ENCODE results near the gene C4orf50.

The C4orf50 gene

GRCh38 chr4:5917672-5918071 is 100.6 kb downstream of the C4orf50 start:
- no peak for DNase-seq

DNA sequence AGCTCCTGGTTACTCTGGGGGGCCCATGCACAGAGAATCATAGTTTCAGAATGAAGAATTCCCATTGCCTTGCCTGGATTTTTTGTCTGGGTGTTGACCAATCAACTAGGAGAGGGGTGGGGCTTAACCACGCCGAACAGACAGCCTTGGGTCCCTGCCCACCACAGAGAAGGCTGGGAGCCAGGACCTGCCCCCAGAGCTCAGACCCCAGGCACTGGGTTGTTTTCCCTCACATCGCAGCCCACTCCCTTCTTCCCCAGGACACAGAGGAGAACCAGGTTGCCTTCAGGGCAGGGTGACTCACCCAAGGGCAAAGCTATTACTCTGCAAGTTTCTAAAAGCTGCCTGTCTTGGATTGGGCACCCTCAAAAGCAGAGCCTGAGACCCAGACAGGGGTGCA is 102.0 kb downstream of the C4orf50 start:
- DNase-seq, result no peak

DNA sequence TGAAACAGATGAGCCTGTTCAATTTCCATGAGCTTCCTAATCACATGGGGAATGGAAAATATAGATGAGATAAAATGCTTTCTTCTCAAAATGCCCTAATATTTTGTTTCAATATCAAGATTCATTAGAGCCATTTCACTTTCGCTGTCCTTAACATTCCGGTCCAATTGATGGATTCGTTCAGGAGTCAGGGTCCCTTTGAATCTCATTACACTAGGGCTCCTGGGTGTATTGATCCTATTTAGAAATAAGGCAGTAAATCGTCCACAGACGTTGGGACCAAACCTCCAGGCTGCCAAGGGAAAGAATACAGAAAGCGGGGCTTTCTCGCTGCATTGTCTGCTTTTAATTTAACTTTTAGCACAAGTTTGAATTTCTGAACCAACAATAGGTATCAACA is 104.8 kb downstream of the C4orf50 start:
- no peak for DNase-seq

DNA sequence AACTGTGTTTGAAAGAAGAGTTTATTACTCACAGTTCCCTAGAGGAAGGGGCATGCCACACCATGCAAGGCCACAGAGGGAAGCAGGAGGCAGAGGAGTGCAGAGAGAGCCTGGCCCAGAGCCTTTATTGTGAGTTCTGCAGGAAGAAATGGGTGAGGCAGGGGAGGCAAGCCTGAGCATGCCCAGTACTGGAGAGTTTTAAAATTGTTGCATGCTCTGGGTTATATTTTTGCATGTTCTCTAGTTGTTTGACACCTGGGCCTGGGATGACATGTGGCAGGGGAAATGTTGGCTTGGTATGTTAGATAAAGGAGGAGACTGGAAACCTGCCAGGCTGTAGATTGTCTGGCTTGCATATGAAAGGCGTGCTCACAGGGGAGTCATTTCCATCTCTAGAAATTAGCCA is 105.6 kb downstream of the C4orf50 start:
- no peak for DNase-seq

DNA sequence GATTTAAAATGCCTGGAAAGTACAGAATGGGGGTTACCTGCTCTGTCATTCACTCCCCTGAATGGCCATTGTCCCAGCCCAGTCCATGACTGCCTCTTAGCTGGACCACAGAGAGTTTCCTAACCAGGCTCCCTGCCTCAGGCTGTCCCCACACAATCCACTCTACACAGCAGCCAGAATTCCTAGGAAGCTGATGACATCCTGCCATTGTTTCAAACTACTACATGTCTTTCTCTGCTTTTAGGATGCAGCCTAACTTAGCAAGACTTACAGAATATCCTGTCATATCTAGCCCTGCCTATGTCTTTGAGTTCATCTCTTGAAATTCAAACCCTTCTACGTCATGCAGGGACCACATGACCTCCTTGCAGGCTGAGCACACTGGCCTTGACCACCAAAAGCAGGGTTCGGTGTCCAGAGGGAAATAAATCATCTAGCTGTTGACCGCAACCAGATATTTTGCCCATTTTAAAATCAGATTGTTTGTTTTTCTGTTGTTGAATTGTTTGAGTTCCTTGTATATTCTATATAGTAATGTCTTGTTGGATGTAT is 109.3 kb downstream of the C4orf50 start:
- no peak for DNase-seq

- no peak for DNase-seq
These were observed 112.0 kb downstream of the C4orf50 start for GRCh38 chr4:5906191-5906590.

GRCh38 chr4:5905714-5906113 is 112.5 kb downstream of the C4orf50 start:
- no peak for DNase-seq

DNA sequence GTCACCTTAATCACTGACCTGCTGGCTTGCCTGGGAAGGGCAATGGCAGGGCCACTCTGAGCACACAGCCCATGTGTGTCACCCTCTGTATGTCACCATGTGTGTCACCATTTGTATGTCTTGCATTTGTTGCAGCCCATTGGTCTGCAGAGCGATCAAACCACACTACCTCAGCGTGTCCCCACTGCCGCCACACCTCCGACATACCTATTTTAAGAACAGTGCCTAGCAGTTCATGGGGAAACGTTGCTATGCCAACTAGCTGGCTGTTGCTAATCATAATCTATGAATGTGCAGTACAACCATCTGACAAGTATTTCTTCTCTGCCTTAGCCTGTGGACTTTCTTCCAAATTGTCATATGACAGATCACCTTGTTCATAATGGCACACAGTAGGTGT is 117.4 kb downstream of the C4orf50 start:
- no peak for DNase-seq

DNA sequence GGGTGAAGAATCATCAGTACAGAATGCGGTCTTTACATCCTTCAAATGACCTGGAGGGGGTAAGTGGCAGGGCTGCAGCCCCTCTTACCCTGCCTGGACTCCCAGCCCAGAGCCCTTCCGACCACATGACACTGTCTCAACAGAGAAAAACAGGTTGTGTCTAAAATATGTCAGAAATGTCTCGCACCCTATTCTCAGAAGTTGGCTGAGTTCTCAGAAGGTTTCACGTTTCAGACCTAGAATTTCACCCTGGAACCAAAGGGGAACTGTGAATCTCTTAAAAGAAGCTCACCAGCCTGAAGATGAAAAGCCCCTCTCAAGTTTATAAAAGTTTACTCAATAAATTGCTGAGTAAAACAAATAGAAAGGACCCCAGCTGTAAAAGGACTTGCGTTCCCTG is 118.3 kb downstream of the C4orf50 start:
- DNase-seq, result no peak

GRCh38 chr4:5899396-5899795 is 118.8 kb downstream of the C4orf50 start:
- DNase-seq, result no peak

DNA sequence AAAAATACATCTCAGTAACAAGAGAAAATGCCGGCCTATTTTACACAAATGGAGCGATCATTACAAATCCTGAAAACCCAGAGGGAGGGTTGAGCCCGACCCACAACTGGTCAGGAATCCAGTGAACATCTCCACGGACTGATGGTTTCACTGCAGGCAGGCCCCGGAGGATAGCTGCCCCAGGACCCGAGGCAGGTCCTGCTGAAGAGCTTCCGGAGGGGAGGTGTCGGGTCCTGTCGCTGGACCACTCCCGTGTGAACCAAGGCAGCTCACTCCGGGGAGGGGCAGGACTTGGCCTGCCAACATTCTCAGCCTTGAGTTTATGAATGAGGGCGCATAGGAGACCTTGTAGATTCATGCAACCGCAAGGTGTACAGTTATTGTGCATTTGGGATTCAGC is 120.6 kb downstream of the C4orf50 start:
- DNase-seq, result no peak

DNA sequence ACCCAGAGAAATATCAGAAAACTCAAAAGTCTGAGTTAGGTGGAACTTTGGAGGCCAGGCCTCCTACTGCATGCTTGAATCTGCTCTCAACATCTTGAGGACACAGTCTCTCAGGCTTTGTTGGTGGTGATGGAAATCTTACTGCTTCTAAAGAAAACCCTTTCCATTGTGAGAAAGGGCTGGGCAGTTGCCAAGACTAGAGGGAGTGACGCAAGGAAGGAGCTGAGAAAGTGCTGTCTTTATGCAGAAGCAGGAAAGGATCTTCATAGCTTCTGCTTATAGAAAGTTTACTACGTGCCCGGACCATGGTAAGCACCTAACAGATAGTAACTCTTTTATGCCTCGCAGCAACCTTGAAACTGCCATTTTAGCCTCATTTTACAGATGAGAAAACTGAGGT is 122.9 kb downstream of the C4orf50 start:
- no peak for DNase-seq

- no peak for DNase-seq
These were observed 124.0 kb downstream of the C4orf50 start for GRCh38 chr4:5894266-5894665.

DNA sequence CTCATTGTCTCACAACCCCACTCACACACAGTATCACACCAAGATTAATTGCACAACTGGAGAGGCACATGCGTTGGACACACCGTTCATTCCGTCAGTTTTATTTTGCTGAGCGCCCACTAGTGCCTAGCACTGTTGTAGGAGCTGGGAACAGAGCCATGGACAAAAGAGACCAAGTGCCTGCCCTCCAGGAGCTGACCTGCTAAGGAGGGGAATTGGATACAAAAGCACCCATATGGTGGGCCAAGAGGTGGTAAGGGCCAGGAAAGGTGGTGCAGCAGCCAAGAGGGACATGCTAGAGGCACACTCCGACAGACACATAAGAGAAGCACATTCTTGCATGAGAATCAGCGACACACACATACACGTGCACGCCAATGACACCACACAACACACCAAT is 124.6 kb downstream of the C4orf50 start:
- no peak for DNase-seq

DNA sequence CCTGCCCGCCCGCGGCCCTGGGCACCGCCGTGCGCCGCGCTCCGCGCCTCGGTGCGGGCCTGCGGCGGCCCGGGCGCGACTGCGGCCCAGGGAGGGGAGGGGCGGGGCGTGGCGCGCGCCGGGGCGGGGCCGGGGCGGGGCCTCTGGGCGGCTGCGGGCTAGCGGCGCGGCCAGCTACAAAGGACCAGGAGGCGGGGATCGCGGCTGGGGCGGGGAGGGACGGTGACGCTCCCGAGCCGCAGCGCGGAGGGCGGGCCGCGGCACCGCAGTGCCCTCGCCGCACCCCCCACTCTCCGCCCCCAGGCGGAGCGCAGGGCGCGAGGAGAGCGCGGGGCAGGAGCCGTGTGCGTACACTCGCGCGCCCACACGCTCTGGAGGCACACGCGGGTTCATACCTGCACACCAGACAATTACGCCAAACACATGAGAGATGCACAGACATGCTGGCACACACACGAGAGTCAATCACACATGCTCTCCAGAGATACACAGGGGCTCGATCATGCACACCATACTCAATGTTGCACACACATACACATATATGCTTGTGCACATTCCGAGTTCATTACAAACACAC is 125.1 kb downstream of the C4orf50 start, which contains the start of gene CRMP1:
Gene CRMP1, minus strand, starts transcription at position 83 of the 577 bp plus-strand sequence. CDS start 117 bp downstream, outside the sequence.
- peak; percentile 44 for DNase-seq

DNA sequence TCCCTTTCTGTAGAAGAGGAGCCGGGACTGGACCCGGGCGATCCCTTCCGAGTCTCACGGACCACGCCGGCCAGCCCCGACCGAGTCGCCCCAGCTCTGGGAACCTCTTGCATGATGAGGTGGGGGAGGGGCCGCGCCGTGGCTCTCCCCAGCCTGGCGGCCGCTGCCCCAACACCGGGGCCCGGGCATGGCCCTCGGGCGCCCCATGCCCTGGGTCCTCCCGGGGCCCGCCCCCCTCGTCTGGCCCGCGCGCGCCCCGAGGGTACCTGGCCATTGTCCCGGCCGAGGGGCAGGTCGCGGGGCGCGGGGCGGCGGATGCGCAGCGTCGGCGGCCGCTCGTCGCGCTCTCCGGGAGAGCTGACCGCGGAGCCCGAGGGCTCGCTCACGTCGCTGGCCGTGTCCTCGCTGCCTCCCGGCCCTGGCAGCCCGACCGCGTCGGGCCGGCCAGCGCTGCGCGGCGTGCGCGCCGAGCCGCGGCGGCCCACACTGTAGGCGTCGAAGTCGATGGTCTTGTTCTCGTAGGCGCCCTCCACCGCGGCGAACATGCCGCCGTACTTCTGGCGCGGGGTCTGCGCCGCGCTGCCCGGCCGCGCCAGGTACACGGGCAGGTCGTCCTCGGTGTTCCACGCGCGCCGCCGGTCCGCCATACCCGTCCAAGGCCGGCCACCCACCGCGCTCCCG is 125.8 kb downstream of the C4orf50 start:
- no peak for DNase-seq

- DNase-seq, result no peak
These were observed 126.5 kb downstream of the C4orf50 start for GRCh38 chr4:5891563-5892322.

DNA sequence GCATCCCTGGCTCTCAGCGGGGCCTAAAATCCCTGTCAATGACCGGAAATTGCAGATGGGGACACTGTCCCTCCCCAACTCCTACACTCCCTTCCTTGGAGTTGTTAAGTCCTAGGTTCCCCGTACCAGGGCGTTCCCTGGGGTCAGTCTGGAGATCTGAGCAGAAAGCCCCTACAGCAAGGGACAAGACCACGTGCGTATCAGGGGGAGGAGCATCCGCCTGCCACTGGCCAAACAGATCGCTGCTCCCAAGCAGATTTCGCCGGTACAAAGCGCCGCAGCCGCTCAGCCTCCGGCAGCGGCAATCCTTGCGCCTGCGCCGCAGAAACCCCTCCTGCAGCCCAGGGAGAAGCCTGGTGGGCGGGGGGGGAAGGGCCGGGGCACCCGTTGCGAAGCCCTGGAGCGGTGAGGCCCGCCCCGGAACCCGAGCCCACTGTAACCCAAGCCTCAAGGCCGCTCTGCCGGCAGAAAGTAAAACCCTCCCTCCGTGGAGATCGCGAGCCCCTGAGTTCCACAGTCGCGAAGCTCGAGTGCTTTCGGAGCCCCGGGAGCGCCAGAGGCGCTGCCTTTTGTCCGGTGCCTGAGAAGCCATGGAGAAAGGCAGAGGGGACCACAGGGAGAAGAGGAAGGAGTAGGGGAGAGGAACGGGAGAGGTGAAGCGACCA is 128.0 kb downstream of the C4orf50 start:
- peak; percentile 54 for DNase-seq

DNA sequence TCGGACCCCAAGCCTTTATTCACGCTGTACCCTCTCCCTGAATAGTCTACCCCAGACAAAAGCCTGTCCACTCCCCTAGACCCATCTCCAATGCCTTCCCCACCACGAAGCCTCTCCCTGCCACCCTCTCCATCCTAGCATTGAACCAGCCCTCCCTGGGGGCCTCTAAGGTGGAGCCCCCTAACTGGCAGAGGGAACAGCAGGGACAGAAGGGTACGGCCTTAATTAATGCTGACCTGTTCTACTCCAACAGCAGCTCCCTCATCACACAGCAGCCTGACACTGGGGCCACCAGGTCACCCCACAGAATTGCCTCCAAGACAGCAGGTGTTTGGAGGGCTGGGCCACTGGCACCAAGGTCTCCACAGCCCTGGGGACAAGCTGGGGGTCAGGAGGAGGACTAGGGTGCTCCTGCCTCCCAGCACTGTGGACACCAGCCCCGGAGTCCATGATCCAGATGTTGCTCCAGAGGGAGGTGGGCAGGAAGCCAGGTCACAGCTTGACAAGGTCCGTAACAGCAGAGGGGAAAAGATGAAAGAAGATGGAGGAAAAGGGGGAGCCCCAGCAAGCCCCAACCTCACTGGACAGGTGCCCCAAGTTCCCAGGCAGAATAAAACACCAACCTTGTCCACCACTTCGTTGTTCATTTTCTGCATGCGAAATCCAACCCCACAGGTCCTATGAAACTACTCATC is 129.1 kb downstream of the C4orf50 start:
- no peak for DNase-seq

DNA sequence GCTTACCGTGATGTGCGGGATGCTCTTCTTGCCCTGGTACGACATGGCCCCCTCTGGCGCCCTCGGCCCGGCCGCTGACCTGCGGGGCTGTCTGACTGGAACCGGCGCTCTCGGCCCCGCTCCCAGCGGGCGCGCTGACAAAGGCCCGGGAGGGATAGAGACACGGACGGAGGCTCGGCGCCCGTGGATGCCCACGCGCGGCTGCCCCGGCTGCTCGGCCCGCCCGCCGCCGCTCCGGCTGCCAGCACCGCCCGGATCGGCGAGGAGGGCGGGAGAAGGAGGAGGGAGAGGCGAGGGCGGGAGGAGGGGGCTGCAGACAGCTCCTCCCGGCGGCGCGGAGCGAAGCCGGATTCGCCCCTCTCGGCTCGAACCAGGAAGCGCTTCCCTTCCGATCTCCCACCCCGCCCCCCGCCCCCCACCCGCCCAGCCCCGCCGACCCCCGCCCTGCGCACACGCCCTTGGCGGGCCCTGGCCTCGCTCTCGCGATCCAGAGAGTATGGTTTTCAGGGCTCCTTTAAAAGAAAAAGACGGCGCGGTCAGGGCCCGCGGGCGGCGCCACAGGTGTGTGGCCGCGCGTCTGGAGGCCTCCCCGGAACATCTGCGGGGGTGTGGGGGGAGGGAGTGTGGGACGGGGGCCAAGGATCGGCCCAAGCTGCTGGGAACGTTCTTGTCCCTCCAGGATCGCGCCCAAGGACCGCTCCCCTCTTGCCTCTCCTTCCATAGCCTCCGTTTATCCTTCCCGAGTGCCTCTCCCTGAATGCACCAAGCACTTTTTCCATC is 129.8 kb downstream of the C4orf50 start:
- DNase-seq, result no peak

DNA sequence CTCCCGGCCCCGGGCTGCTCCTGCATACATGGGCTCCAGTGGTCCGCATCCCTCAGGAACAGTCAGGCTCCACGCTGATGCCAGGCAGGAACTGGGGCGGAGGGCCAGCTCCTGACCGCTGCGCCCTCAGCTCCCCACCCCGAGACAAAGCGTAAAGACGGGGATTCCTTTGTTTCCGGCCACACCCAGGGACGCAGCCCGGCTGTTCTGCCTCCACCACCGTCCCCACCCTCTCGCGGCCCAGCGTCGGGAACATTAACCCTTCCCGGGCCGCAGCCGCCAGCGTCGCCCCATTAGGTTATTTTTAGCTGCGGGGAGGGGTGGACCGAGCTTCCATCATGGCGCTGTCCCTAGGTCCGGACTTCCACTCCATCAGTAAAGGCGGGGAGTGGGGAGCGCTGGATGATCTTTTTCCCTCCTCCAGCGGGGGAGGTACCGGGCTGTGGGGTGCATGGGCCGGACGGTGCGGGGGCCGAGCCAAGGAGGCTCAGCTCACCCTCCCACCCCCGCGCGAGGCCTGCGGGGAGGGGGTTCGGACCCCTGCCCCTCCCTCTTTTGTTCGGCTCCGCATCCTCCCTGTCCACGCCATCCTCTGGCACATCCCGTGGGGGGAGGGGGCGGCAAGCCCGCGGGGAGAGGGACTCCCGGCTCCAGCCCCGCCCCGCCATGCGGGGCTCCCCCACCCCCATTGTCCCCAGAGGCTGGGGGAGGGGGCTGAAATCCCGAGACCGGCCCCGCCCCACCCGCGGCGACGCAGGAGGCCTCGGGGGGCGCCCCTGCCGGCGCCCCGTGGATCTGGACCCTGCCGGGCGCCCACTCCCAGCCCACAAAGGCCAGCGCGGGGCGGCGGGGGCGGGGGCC is 130.6 kb downstream of the C4orf50 start:
- DNase-seq, result no peak
